ENCODE results near the gene CIAO3.
"Not testable (repeated sequence)": the region's sequence is repeated elsewhere in the genome, so short reads cannot be mapped to it uniquely, and the experiment has no call there.

Gene CIAO3

DNA sequence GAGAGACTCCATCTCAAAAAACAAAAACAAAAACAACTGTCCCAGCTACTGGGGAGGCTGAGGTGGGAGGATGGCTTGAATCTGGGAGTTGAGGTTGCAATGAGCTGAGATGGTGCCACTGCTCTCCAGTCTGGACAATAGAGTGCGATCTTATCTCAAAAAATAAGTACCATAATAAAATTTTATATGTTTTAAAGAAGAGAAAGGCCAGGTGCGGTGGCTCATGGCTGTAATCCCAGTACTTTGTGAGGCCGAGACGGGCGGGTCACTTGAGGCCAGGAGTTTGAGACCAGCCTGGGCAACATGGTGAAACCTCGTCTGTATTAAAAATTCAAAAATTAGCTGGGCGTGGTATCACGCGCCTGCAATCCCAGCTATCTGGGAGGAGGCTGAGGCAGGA is 36.0 kb upstream of the CIAO3 start:
- DNase-seq (ENCODE audit: extremely low spot score, insufficient read length, low read depth) (no peak), FAIRE-seq (no peak)

DNA sequence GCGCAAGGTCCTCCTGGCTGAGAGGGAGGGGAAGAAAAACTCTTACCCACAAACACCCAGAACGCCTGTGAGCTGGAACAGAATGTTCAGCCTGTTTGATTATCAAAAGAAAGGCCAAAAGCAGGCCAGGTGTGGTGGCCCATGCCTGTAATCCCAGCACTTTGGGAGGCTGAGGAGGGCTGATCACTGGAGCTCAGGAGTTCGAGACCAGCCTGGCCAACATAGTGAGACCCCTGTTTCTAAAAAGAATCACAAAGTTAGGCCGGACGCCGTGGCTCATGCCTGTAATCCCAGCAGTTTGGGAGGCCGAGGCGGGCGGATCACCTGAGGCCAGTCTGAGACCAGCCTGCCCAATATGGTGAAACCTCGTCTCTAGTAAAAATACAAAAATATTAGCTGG is 35.5 kb upstream of the CIAO3 start:
- not testable (repeated sequence) for FAIRE-seq; DNase-seq (ENCODE audit: extremely low spot score, insufficient read length, low read depth)

DNA sequence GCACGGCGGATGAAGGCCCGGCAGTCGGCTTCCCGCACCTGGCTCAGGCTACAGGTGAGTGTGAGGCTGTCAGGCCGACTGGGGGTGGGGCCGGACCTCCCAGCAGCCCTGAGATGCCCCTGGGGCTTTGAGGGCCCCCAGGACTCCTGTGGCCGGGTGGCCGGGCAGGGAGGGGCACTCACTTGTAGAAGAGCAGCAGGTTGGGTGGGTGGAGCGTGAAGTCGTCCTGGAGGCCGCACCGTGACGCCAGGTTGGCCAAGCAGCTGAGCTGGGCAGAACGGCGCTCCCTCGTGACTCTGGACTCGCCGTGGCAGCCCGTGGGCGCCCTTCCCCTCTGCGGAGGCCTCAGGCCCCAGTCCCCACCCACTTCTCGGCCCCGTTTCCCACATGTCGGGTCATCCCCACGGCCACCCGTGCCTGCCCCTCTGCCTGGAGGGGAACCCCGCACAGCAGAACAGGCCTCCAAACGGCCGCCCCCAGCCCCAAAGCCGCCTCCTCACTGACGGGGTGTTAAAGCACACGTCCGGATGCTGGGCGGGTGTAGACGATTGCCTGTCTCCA is 34.5 kb upstream of the CIAO3 start:
- no peak for FAIRE-seq

DNA sequence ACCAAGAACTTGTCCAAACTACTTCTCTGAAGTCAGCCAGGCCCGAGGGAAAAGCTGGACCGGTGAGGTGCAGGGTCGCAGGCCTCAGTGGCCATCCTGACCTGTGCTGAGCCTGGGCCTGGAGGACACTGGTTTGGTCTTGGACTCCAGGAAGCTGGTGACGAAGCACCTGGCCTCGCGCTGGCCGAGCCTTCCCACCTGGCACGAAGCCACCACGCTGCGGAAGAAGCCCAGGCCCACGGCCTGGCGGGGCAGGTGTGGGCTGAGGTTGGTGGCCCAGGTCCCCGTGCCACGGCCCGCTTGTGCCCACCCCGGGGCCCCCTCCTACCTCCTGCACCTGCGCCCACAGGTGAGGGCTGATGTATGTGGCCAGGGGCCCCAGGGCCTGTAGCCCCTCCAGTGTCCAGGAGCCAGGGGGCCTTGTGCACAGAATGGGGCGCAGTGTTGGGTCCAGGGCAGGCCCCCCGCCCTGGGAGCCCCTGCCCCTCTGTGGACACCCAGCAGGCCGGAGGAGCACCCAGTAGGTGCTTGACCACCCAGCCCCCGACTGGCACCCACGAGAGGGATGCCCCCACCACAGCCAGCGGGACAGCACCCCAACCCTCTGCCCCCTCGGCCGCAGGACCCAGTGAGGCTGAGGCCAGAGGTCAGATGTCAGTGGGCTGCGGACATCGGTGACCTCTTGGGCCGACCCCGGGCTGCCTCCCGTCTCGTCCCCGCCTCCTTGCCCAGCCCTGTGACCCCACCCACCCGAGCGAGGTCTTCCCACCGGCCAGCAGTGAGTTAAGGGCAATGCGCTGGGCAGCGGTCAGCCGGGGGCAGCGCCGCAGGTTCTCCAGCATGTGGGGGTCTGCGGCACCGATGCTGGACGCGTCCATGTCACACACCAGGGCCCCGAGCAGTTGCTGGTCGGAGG is 33.5 kb upstream of the CIAO3 start:
- no peak for FAIRE-seq
- no peak for DNase-seq (ENCODE audit: extremely low spot score, insufficient read length, low read depth)

More for the DNA sequence above, 34.5 kb upstream of the CIAO3 start:
- no peak for DNase-seq (ENCODE audit: extremely low spot score, insufficient read length, low read depth)

DNA sequence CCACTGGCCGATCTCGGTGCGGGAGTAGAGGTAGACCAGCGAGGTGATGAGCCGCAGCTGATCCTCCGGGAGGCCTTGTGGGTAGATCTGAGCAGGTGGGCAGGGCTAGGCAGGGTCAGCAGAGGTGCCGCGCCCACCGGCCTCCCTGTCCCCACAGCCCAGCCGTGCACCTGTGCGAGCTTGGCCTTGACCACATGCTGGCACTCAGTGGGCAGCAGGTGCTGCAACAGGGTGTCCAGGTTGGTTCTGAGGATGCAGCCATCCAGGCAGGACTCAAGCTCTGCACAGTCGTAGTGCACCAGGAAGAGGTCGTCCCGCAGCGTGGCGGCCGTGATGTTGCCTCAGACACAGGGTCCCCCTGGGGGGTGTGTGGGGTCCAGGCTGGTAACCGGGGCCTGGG is 32.2 kb upstream of the CIAO3 start:
- DNase-seq (ENCODE audit: extremely low spot score, insufficient read length, low read depth) (no peak), FAIRE-seq (no peak)

DNA sequence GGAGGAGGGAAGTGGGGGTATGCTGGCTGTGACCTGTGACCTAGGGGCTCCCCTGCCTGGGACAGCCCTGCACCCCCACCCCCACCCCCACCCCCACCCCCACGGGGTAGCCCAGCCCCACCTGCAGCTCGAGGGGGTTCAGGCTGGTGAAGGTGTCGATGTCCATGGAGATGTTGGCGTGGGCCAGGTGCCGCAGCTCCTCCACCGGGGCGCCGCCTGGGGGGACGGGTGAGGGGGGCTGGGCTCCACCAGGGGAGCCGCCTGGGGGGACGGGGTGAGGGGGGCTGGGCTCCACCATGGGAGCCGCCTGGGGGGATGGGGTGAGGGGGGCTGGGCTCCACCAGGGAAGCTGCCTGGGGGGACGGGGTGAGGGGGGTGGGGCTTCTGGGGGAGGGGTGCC is 29.6 kb upstream of the CIAO3 start:
- no peak for FAIRE-seq

DNA sequence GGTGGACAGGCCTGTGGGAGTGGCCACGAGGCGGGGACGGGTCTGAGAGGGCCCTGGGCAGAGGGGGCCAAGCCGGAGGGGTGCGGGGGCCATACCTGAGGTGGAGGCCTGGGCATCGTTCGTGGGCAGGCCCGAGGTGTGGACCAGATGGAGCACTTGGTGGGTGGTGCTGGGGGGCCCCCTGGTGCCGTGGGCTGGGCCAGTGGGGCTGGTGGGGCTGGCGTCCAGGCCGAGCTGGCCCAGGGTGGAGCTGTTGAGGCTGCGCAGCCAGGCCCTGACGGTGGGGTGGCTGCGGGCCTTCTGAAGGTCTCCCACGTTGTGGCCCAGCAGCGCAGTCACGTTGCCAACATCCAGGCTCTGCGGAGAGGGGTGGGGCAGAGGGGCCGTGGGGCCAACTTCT is 29.1 kb upstream of the CIAO3 start:
- no peak for DNase-seq (ENCODE audit: extremely low spot score, insufficient read length, low read depth)
- no peak for FAIRE-seq

More for the DNA sequence above, 29.6 kb upstream of the CIAO3 start:
- no peak for DNase-seq (ENCODE audit: extremely low spot score, insufficient read length, low read depth)

DNA sequence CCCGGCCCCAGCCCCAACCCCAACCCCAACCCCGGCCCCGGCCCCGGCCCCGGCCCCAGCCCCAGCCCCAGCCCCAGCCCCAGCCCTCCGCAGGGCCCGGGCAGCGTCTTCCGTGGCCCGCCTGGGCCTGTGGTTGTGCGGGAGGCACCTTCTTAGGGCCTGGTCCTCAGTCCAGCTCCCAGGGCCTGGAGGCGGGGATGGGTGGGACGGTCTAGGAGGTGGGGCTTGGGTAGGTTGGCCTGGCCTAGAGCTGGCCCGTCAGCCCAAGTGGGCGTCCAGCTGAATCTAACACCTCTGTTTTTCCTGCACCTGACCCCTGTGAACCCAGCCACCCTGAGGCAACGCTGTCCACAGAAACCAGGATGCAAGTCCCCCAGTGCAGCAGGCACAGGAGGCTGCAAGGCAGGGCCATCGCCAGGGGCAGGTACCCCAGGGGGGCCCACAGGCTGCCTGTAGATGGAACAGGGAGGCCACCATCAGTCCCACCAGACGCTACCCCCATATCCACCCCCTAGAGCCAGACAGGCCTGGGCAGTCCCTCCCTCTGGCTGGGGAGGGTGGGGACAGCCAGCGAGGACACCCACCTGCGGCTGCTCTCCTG is 28.5 kb upstream of the CIAO3 start:
- no peak for DNase-seq (ENCODE audit: extremely low spot score, insufficient read length, low read depth)
- FAIRE-seq = no peak

DNA sequence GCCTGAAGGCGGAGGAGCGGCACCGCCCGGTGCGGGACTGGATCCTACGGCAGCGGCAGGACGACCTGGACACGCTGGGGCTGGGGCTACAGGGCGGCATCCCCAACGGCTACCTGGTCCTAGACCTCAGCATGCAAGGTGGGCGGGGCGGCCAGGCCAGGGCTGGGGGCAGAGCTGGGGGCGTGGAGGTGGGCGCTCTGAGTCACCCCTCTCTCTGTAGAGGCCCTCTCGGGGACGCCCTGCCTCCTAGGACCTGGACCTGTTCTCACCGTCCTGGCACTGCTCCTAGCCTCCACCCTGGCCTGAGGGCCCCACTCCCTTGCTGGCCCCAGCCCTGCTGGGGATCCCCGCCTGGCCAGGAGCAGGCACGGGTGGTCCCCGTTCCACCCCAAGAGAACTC is 27.6 kb upstream of the CIAO3 start:
- no peak for DNase-seq (ENCODE audit: extremely low spot score, insufficient read length, low read depth)
- no peak for FAIRE-seq

DNA sequence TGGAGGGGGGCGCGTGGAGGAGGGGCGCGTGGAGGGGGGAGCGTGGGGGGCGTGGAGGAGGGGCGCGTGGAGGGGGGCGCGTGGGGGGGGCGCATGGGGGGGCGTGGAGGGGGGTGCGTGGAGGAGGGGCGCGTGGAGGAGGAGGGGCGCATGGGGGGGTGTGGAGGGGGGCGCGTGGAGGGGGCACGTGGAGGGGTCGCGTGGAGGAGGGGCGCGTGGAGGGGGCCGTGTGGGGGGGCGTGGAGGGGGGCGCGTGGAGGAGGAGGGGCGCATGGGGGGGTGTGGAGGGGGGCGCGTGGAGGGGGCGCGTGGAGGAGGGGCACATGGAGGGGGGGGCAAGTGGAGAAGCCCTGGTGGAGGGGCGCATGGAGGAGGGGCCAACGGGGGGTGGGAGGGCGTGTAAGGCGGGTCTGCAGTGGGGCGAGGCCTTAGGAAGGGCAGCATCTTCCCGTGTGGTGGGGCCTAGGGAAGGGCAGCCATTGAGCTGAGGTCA is 27.0 kb upstream of the CIAO3 start:
- FAIRE-seq (no peak), DNase-seq (ENCODE audit: extremely low spot score, insufficient read length, low read depth) (no peak)

DNA sequence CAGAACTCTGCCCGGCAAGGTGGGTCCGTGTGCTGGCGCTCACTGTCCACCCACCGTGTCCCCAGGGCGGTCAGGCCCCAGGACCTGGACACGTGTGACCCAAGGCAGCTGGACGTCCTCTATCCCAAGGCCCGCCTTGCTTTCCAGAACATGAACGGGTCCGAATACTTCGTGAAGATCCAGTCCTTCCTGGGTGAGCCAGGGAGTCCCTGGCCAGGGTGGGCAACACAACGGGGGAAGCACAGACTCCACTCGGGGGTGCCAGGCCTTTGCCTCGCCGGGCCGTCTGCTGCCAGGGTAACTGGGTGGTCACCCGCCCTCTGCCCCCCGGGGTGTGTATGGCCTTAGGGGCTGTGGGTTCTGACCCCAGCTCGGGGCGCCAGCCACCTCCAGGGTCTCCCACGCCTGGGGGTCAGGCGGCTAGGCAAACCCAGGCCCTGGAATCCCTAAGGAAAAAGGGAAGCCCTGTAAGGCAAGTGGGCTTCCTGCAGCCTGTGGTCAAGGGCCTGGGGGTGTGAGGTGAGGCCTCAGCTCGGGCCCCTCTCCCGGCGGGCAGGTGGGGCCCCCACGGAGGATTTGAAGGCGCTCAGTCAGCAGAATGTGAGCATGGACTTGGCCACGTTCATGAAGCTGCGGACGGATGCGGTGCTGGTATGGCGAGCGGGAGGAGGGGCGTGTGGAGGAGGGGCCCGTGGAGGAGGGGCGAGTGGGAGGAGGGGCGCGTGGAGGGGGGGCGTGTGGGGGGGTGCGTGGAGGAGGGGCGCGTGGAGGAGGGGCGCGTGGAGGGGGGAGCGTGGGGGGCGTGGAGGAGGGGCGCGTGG is 26.2 kb upstream of the CIAO3 start:
- DNase-seq (ENCODE audit: extremely low spot score, insufficient read length, low read depth) (no peak), FAIRE-seq (no peak)

DNA sequence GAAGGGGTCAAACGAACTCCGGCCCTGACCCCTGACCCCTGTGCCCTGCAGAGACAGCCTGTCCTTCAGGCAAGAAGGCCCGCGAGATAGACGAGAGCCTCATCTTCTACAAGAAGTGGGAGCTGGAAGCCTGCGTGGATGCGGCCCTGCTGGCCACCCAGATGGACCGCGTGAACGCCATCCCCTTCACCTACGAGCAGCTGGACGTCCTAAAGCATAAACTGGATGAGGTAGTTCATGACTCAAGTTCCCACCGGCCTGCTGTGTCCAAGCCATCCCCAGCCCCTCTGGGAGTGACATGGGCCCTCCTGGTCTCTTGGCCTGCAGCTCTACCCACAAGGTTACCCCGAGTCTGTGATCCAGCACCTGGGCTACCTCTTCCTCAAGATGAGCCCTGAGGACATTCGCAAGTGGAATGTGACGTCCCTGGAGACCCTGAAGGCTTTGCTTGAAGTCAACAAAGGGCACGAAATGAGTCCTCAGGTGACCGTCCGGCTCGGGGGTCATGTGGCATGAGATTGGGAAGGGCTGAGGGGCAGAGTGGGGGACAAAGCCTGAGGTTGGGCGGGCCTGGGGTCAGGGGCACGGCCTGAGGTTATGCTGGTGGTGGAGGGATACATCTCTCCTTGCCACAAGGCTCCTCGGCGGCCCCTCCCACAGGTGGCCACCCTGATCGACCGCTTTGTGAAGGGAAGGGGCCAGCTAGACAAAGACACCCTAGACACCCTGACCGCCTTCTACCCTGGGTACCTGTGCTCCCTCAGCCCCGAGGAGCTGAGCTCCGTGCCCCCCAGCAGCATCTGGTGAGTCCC is 25.4 kb upstream of the CIAO3 start:
- no peak for FAIRE-seq

DNA sequence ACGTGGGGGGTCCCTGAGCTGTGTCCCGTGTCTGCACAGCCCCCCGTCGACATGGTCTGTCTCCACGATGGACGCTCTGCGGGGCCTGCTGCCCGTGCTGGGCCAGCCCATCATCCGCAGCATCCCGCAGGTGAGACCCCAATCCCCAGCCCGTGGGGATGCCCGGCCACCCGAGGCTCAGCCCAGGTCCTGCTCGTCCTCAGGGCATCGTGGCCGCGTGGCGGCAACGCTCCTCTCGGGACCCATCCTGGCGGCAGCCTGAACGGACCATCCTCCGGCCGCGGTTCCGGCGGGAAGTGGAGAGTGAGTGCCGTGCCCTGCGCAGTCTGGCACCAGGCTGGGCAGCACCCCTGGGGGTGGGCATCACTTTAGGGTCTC is 24.7 kb upstream of the CIAO3 start:
- no peak for DNase-seq (ENCODE audit: extremely low spot score, insufficient read length, low read depth)
- FAIRE-seq = no peak

More for the DNA sequence above, 25.4 kb upstream of the CIAO3 start:
- no peak for DNase-seq (ENCODE audit: extremely low spot score, insufficient read length, low read depth)

DNA sequence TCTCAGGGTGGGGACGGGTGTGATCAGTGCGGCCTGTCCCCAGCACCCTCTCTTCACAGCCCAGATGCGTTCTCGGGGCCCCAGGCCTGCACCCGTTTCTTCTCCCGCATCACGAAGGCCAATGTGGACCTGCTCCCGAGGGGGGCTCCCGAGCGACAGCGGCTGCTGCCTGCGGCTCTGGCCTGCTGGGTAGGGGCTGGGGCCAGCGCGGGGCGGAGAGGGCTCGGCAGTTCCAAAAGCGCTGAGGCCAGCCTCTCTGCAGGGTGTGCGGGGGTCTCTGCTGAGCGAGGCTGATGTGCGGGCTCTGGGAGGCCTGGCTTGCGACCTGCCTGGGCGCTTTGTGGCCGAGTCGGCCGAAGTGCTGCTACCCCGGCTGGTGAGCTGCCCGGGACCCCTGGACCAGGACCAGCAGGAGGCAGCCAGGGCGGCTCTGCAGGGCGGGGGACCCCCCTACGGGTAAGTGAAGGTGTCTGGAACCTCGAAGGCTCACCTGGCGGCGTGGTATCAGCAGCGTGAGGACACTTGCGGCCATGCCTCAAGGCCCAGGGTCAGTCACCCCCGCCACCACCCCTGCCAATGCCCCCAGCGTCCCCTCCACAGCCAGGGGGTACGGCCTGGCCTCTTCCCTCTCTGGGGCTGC is 24.2 kb upstream of the CIAO3 start:
- DNase-seq (ENCODE audit: extremely low spot score, insufficient read length, low read depth) (no peak), FAIRE-seq (no peak)

DNA sequence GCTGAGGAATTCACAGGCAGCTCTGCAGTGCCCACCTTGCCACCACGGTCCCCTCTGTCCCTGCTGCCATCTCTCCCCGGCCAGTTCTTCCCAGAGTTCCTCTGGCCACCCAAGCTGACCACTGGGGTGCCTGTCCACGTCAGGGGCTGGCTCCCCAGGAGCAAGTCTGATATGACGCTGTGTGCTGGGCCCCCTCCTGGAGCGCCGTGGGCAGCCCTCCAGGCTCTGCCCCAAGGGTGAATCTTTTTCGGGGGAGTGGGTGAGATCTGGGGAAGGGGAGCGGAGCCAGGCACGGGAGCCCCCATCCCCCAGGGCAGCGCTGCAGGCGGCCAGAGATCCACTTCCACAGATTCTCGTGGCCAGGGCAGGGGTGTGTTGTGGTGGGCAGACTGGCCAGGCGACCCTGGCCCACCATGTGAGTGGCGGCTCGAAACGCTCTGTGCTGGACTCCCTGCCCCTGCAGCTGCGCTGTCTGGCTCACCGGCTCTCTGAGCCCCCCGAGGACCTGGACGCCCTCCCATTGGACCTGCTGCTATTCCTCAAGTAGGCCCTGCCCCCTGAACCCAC is 23.5 kb upstream of the CIAO3 start:
- no peak for DNase-seq (ENCODE audit: extremely low spot score, insufficient read length, low read depth)
- FAIRE-seq = no peak

DNA sequence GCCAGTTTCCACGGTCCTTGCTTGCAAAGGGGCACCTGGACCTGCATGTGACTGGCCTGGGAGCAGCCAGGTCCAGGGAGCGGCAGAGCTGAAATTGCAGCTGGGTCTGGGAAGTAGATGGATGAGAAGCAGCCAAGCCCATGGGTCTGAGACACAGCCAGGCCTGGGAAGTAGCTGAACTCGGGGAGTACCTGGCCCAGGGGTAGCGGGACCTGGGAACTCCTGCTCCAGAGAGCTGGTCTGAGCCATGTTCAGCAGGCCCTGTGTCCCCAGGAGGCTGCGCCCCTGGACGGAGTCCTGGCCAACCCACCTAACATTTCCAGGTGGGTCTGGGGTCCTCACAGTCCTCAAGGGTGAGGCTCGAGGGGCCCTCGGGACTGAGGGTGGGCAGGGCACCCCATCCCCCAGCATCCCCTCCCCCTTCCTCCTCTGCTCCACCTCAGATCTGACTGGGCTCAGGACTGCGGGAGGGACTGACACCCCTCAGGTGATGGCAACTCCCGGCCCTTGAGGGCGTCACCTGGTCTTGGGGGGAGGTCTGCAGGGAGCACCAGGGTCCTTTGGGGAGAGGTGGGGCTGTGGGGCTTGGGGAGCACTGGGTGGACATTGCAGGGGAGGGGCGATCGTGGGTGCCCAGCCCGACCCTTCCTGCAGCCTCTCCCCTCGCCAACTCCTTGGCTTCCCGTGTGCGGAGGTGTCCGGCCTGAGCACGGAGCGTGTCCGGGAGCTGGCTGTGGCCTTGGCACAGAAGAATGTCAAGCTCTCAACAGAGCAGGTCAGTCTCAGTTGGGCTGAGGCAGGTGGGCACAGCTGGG is 22.8 kb upstream of the CIAO3 start:
- DNase-seq (ENCODE audit: extremely low spot score, insufficient read length, low read depth) = no peak
- FAIRE-seq = no peak

DNA sequence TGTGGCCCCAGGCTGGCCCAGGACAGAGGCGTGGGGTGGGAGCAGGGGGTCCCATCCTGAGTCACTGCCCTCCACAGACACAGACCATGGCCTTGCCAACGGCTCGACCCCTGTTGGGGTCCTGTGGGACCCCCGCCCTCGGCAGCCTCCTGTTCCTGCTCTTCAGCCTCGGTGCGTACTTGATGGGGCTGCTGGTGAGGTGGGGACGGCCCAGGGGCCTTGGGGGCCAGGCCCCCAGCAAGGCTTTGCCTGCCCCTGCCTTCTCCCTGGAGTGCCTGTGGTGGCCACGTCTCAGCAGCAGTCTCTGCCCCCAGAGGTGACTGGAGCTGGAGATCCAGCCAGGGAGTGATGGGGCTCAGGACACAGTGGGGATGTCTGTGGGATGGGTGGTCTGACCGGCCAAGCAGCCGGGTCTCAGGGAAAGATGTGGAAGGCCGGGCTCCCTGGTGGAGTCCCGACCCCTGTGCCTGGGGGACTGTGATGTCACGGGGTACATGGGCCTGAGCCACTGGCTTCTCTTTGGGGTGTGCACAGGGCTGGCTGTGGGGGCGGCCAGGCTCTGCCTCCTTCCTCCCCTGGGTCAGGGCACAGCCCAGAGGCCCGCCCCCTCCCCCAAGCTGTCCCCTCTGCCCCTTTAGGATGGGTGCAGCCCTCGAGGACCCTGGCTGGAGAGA is 21.9 kb upstream of the CIAO3 start:
- no peak for FAIRE-seq
- no peak for DNase-seq (ENCODE audit: extremely low spot score, insufficient read length, low read depth)

Measured in GM18507 (cell line).